Measurements from ENCODE around the gene VPS35.

DNA sequence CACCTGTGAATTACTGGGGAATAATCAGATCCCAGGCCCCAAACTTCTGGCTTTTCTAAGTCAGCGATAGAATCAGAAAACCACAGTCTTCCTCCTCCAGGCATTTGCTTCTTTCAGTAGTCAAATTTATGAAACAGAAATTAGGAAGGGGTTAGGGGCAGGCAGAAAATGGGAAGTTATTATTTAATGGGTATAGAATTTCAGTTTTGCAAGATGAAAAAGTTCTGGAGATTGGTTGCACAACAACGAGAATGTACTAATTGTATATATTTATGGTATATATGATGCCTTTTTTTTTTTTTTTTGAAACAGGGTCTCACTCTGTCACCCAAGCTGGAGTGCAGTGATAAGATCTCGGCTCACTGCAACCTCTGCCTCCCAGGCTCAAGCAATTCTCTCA lies 23.9 kb upstream of the VPS35 start:
- TF ChIP-seq, protein P1, sequence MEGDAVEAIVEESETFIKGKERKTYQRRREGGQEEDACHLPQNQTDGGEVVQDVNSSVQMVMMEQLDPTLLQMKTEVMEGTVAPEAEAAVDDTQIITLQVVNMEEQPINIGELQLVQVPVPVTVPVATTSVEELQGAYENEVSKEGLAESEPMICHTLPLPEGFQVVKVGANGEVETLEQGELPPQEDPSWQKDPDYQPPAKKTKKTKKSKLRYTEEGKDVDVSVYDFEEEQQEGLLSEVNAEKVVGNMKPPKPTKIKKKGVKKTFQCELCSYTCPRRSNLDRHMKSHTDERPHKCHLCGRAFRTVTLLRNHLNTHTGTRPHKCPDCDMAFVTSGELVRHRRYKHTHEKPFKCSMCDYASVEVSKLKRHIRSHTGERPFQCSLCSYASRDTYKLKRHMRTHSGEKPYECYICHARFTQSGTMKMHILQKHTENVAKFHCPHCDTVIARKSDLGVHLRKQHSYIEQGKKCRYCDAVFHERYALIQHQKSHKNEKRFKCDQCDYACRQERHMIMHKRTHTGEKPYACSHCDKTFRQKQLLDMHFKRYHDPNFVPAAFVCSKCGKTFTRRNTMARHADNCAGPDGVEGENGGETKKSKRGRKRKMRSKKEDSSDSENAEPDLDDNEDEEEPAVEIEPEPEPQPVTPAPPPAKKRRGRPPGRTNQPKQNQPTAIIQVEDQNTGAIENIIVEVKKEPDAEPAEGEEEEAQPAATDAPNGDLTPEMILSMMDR (IDR thresholded peaks at IDR 0.05): no peak
- no peak for TF ChIP-seq POLR2A (IDR thresholded peaks at IDR 0.05)
- TF ChIP-seq POLR2AphosphoS5 (IDR thresholded peaks at IDR 0.05): no peak
